ENCODE data around the gene NOVA2. TPM values are rescaled to one million over a fixed set of nuclear protein-coding genes. Genes with fewer than 3 reads are reported as not detected.
A peak's percentile ranks its signal among the peaks of the same experiment; 100 is the strongest.

NOVA2 gene
- polyA plus RNA-seq, 2 of the 4 experiments (the other 2 are of a cell fraction): 0.06 to 0.30 TPM

DNA sequence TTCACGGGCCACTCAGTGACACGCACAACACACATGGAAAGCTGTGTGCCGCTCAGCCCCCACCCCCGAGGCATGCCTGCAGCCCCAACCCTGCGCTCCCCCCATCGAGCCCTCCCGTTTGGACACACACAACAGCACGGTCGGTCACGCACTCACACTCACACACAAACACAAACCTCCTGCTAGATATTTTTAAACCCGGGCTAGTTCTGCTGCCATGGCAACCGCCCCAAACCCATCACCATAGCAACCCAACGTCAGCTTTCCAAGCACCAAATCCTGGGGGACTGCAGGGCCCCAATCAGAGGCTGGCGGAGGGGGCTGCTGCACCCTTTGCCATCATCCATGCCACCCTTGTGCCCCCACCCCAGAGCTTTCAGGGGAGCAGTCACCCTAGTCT is 2.5 kb upstream of the NOVA2 start:
- TF ChIP-seq TFCP2L1 (CRISPR knock-in tag; IDR thresholded peaks at IDR 0.05): no peak
- no peak for TF ChIP-seq PHF8 (IDR thresholded peaks at IDR 0.05; ENCODE audit: borderline replicate concordance, low read depth)
- TF ChIP-seq NR3C1 (IDR thresholded peaks at IDR 0.05): no peak
- TF ChIP-seq, protein P1, sequence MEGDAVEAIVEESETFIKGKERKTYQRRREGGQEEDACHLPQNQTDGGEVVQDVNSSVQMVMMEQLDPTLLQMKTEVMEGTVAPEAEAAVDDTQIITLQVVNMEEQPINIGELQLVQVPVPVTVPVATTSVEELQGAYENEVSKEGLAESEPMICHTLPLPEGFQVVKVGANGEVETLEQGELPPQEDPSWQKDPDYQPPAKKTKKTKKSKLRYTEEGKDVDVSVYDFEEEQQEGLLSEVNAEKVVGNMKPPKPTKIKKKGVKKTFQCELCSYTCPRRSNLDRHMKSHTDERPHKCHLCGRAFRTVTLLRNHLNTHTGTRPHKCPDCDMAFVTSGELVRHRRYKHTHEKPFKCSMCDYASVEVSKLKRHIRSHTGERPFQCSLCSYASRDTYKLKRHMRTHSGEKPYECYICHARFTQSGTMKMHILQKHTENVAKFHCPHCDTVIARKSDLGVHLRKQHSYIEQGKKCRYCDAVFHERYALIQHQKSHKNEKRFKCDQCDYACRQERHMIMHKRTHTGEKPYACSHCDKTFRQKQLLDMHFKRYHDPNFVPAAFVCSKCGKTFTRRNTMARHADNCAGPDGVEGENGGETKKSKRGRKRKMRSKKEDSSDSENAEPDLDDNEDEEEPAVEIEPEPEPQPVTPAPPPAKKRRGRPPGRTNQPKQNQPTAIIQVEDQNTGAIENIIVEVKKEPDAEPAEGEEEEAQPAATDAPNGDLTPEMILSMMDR (IDR thresholded peaks at IDR 0.05): no peak
- TF ChIP-seq JUNB (IDR thresholded peaks at IDR 0.05): no peak
- no peak for TF ChIP-seq MAZ (IDR thresholded peaks at IDR 0.05; ENCODE audit: borderline replicate concordance, low read depth, low read length)
- TF ChIP-seq, protein P2, sequence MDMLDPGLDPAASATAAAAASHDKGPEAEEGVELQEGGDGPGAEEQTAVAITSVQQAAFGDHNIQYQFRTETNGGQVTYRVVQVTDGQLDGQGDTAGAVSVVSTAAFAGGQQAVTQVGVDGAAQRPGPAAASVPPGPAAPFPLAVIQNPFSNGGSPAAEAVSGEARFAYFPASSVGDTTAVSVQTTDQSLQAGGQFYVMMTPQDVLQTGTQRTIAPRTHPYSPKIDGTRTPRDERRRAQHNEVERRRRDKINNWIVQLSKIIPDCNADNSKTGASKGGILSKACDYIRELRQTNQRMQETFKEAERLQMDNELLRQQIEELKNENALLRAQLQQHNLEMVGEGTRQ (IDR thresholded peaks at IDR 0.05): no peak
- TF ChIP-seq HOXB5 (CRISPR knock-in tag; IDR thresholded peaks at IDR 0.05): no peak
- TF ChIP-seq, protein P3, sequence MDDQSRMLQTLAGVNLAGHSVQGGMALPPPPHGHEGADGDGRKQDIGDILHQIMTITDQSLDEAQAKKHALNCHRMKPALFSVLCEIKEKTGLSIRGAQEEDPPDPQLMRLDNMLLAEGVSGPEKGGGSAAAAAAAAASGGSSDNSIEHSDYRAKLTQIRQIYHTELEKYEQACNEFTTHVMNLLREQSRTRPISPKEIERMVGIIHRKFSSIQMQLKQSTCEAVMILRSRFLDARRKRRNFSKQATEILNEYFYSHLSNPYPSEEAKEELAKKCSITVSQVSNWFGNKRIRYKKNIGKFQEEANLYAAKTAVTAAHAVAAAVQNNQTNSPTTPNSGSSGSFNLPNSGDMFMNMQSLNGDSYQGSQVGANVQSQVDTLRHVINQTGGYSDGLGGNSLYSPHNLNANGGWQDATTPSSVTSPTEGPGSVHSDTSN (IDR thresholded peaks at IDR 0.05): no peak
- TF ChIP-seq MAX (IDR thresholded peaks at IDR 0.05): no peak
- TF ChIP-seq, protein P4, sequence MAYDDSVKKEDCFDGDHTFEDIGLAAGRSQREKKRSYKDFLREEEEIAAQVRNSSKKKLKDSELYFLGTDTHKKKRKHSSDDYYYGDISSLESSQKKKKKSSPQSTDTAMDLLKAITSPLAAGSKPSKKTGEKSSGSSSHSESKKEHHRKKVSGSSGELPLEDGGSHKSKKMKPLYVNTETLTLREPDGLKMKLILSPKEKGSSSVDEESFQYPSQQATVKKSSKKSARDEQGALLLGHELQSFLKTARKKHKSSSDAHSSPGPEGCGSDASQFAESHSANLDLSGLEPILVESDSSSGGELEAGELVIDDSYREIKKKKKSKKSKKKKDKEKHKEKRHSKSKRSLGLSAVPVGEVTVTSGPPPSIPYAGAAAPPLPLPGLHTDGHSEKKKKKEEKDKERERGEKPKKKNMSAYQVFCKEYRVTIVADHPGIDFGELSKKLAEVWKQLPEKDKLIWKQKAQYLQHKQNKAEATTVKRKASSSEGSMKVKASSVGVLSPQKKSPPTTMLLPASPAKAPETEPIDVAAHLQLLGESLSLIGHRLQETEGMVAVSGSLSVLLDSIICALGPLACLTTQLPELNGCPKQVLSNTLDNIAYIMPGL (CRISPR knock-in tag; IDR thresholded peaks at IDR 0.05; ENCODE audit: borderline replicate concordance): no peak
- no peak for TF ChIP-seq GATA3 (IDR thresholded peaks at IDR 0.05; ENCODE audit: borderline replicate concordance)
- TF ChIP-seq HEYL (CRISPR knock-in tag; IDR thresholded peaks at IDR 0.05): no peak
- no peak for TF ChIP-seq CBX2 (IDR thresholded peaks at IDR 0.05; ENCODE audit: borderline replicate concordance, low read depth)
- no peak for TF ChIP-seq ZNF302 (CRISPR knock-in tag; IDR thresholded peaks at IDR 0.05)
- TF ChIP-seq CHD2 (IDR thresholded peaks at IDR 0.05; ENCODE audit: low read length, partially characterized antibody): no peak
- TF ChIP-seq NPAS2 (CRISPR knock-in tag; IDR thresholded peaks at IDR 0.05; ENCODE audit: borderline replicate concordance): no peak
- CTCF ChIA-PET: interaction anchor here (1.3 to 2.0 kb wide), 3 partner anchors 34 to 159 kb away, joined by 3 to 6 read pairs (median 4); no protein-coding TSS in a partner anchor
- Histone ChIP-seq H3K4me1 (peaks cover 17% of the 10 kb centered on the region; the same call in 2 of the 3 replicates), H3K4me3 (no peak overlapping the region), H3K9me3 (no peaks in the 10 kb centered on the region), H3K27ac (no peak overlapping the region), H3K4me2 (no peak overlapping the region)
- 41% methylated on average over 13 of the region's 14 CpGs for WGBS (ENCODE audit: missing lambda C conversion rate)
- no peak for FAIRE-seq
- no peak for DNase-seq (ENCODE audit: low read depth in 1 of 2, low spot score in 1 of 2)
- no peak for ATAC-seq
- POLR2A ChIA-PET: no interaction called here

DNA sequence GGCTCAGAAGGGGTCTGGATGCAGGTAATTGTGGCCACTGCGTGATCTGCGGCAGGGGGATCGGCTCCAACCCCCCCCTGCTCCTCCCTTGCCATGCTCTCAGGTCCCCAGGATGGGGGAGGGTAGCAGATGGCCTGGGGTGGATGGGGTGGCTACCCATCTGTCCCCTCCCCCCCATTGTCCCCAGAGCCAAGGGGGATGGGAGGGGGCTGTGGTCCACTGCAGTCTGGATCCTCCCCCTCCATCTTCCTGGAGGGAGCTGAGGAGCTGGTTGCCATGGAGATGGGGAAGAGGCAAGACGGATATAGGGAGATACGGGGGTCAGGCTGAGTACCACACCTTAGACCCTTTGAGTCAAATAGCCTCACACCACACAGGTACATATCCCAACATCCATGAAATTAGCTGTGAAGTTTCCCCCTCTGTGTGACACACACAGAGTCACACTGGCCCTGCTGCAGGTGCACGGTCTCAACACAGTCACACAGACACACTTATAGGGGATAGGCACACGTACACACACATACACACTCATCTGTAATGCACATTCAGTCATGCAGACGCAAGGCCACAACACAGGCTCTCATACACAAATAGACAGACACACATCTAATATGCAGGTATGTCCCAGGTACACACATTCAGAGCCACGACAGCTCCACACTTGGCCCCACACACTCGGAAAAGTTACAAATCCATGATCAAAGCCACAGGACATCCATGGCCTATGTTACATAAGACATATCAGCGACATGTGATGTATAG is 1.8 kb upstream of the NOVA2 start:
- DNase-seq (ENCODE audit: low read depth in 1 of 2, low spot score in 1 of 2) (no peak), ATAC-seq (no peak), FAIRE-seq (no peak)
- POLR2A ChIA-PET: no interaction called here
- TF ChIP-seq POLR2A (IDR thresholded peaks at IDR 0.05; ENCODE audit: low read length) (0 out of 2 replicates have a peak, but pooled peaks have one; percentile 14), EHMT2 (IDR thresholded peaks at IDR 0.05; ENCODE audit: low read depth) (no peak)
- Histone ChIP-seq H3K4me1 (peaks cover 17% of the 10 kb centered on the region; the same call in 2 of the 3 replicates), H3K4me2 (no peak overlapping the region), H3K4me3 (no peak overlapping the region), H3K27ac (no peak overlapping the region), H3K9me3 (no peaks in the 10 kb centered on the region)
- CTCF ChIA-PET: interaction anchor here (0.6 to 2.0 kb wide), 6 partner anchors 14 to 582 kb away, joined by 3 to 6 read pairs (median 4); no protein-coding TSS in a partner anchor
- 55% methylated on average over 11 of the region's 11 CpGs for WGBS (ENCODE audit: missing lambda C conversion rate)

Measured in A549 (cell line).